Brain microvascular endothelial cell (primary cell): ENCODE measurements around the gene CYB5D1.

Source experiments
- DNase-seq: peaks from one replicate; pipeline ENCODE4 v3.0.0-alpha.2; 2020
- H3K27ac ChIP-seq: fragments of 250-450 bp; sonication (Bioruptor Pico); 2 replicates; pipeline ENCODE4 v1.5.1; 2020; ENCODE audit warnings: mild to moderate bottlenecking, moderate library complexity
- H3K27me3 ChIP-seq: fragments of 250-450 bp; sonication (Bioruptor Pico); replicated peaks from 2 replicates; pipeline ENCODE4 v1.5.1; 2020; ENCODE audit warnings: mild to moderate bottlenecking
- H3K36me3 ChIP-seq: fragments of 250-450 bp; sonication (Bioruptor Pico); replicated peaks from 2 replicates; pipeline ENCODE4 v1.5.1; 2020; ENCODE audit warnings: mild to moderate bottlenecking
- H3K4me3 ChIP-seq: 2 replicates; pipeline ENCODE4 v1.5.1; 2011; ENCODE audit warnings: low read depth, mild to moderate bottlenecking, control low read depth, low read length, moderate library complexity
- CTCF ChIP-seq: IDR thresholded peaks from 2 replicates; pipeline ENCODE4 v1.5.1; 2011; ENCODE audit warnings: low read depth, mild to moderate bottlenecking, moderate library complexity, low read length, control low read depth, inconsistent platforms; ENCODE audit errors: missing control alignments
- in situ Hi-C: cut with HindIII; loops from 2 replicates; pipeline ENCODE4 v1.10.0; 2017; ENCODE audit warnings: low sequenced_read_pairs, low pct_ligation_motif_present

The CYB5D1 gene

GRCh38 chr17:7853691-7854038, 4.1 kb upstream of the CYB5D1 start:
- DNase-seq, result no peak
- Histone ChIP-seq H3K4me3 (no peak overlapping the region), H3K27ac (no peak overlapping the region), H3K27me3 (no peaks in the 10 kb centered on the region), H3K36me3 (peaks cover 43% of the 10 kb centered on the region)
- in situ Hi-C loops, result no loop called here
- TF ChIP-seq CTCF, result no peak

GRCh38 chr17:7854078-7854777, 3.6 kb upstream of the CYB5D1 start:
- DNase-seq, result no peak
- no peak overlapping the region for H3K27ac ChIP-seq
- H3K36me3 ChIP-seq, result peaks cover 39% of the 10 kb centered on the region
- H3K27me3 ChIP-seq, result no peaks in the 10 kb centered on the region
- in situ Hi-C loops, result no loop called here
- no peak for TF ChIP-seq CTCF
- no peak overlapping the region for H3K4me3 ChIP-seq

GRCh38 chr17:7854851-7855659, 2.7 kb upstream of the CYB5D1 start, which contains the start of gene TMEM88:
Gene TMEM88, plus strand, starts transcription at chr17:7855066. Its CDS starts 9 bp downstream, at chr17:7855075.
- Histone ChIP-seq H3K36me3 (peaks cover 31% of the 10 kb centered on the region), H3K4me3 (peak within 1 kb of the TSS; percentile 70), H3K27ac (peak within 1 kb of the TSS; percentile 1), H3K27me3 (no peaks in the 10 kb centered on the region)
- in situ Hi-C loops, result no loop called here
- no peak for DNase-seq
- no peak for TF ChIP-seq CTCF

- peak overlapping the region; percentile 1 for H3K27ac ChIP-seq
- H3K4me3 ChIP-seq, result peak overlapping the region; percentile 70
- H3K27me3 ChIP-seq, result no peaks in the 10 kb centered on the region
- no peak for TF ChIP-seq CTCF
- in situ Hi-C loops, result no loop called here
- no peak for DNase-seq
- peaks cover 25% of the 10 kb centered on the region for H3K36me3 ChIP-seq
Observed at GRCh38 chr17:7855660-7856010, 2.2 kb upstream of the CYB5D1 start.

GRCh38 chr17:7856011-7856810, 1.6 kb upstream of the CYB5D1 start:
- H3K4me3 ChIP-seq, result peak overlapping the region; percentile 70
- TF ChIP-seq CTCF, result no peak
- peak overlapping the region; percentile 92 for H3K27ac ChIP-seq
- no peaks in the 10 kb centered on the region for H3K27me3 ChIP-seq
- H3K36me3 ChIP-seq, result peaks cover 19% of the 10 kb centered on the region
- in situ Hi-C loops, result no loop called here
- DNase-seq, result no peak
